ENCODE measurements around the gene SBNO2.

- TF ChIP-seq, protein P1, sequence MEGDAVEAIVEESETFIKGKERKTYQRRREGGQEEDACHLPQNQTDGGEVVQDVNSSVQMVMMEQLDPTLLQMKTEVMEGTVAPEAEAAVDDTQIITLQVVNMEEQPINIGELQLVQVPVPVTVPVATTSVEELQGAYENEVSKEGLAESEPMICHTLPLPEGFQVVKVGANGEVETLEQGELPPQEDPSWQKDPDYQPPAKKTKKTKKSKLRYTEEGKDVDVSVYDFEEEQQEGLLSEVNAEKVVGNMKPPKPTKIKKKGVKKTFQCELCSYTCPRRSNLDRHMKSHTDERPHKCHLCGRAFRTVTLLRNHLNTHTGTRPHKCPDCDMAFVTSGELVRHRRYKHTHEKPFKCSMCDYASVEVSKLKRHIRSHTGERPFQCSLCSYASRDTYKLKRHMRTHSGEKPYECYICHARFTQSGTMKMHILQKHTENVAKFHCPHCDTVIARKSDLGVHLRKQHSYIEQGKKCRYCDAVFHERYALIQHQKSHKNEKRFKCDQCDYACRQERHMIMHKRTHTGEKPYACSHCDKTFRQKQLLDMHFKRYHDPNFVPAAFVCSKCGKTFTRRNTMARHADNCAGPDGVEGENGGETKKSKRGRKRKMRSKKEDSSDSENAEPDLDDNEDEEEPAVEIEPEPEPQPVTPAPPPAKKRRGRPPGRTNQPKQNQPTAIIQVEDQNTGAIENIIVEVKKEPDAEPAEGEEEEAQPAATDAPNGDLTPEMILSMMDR (IDR thresholded peaks at IDR 0.05; ENCODE audit: low read length): no peak
- TF ChIP-seq EZH2 (IDR thresholded peaks at IDR 0.05; ENCODE audit: borderline replicate concordance, low read length): no peak
Measured at GRCh38 chr19:1103132-1103707, 70.8 kb downstream of the SBNO2 start.
